ENCODE measurements around the gene ODAD3.
"Not testable (repeated sequence)": the region's sequence is repeated elsewhere in the genome, so short reads cannot be mapped to it uniquely, and the experiment has no call there.

Gene ODAD3

DNA sequence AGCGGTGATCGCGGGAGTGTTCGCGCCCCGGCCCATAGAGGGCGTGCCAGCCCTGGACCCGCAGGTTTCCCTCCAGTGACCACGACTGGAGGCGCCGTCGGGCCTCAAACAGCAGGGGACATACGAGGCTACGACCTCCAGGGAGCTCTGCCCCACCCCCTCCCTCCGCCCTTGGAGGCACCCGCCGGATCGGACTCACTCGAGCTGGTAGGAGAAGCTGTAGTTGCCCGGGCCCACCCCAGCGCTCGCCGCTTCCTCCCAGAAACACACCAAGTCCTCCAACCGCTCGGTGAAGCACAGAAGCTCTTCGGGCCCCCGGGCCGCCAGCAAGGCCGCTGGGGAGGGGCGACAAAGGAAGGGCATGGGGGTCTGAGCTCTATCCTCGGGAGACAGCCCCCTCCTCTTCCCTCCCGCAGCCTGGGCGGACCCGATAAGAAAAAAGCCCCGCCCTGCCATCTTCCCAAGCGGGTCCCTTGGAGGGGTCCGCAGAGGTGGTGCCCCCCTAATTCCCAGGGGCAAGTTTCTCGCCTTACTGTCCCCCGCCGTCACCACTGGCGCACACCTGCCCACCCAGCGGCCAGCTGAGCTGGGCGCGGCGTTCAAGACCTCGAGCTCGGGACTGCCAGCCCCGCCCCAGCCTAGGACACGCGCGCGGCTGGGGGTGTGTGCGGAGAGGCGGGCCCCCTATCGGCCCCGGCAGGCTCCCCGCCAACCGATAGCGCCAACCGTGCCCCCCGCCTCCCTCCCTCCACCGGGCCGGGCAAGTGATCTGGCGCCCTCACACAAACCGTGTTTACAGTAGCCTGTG is 51.8 kb downstream of the ODAD3 start:
- POLR2A ChIA-PET = interaction anchor here (0.5 to 0.9 kb wide), 3 partner anchors 8 to 817 kb away, joined by 3 to 5 read pairs (median 4); partner anchors contain the start of genes KRI1 and SWSAP1
- peak; percentile 77 for TF ChIP-seq CTCF (IDR thresholded peaks at IDR 0.05; ENCODE audit: control extremely low read depth, extremely low read depth, low read depth, missing control alignments)
- peak; percentile 67 for DNase-seq (ENCODE audit: extremely low spot score)
- CTCF ChIA-PET = interaction anchor here (0.7 to 4.1 kb wide), 25 partner anchors 8 to 290 kb away, joined by 3 to 50 read pairs (median 4); partner anchors contain the start of genes ODAD3, PRKCSH, RAB3D and RGL3

- peak; percentile 98 for DNase-seq (ENCODE audit: extremely low spot score)
- ChIA-PET CTCF (interaction anchor here (0.6 to 4.1 kb wide), 50 partner anchors 8 to 230 kb away, joined by 3 to 50 read pairs (median 5); partner anchors contain the start of genes CCDC159, ELAVL3, ELOF1 and ODAD3), POLR2A (interaction anchor here (0.6 to 1.3 kb wide), 7 partner anchors 35 to 102 kb away, joined by 3 to 6 read pairs (median 4); partner anchors contain the start of genes CCDC159, ODAD3, PRKCSH and TMEM205)
- peak; percentile 67 for TF ChIP-seq CTCF (IDR thresholded peaks at IDR 0.05; ENCODE audit: control extremely low read depth, extremely low read depth, low read depth, missing control alignments)
These were observed 54.0 kb downstream of the ODAD3 start for GRCh38 chr19:11380653-11381537.

- ChIA-PET POLR2A (no interaction called here), CTCF (interaction anchor here (1.0 to 4.1 kb wide), 12 partner anchors 11 to 205 kb away, joined by 3 to 50 read pairs (median 10); partner anchors contain the start of genes CCDC159, ELAVL3, ELOF1 and ODAD3)
- TF ChIP-seq CTCF (IDR thresholded peaks at IDR 0.05; ENCODE audit: control extremely low read depth, extremely low read depth, low read depth, missing control alignments) = no peak
- no peak for DNase-seq (ENCODE audit: extremely low spot score)
These were observed 55.0 kb downstream of the ODAD3 start for GRCh38 chr19:11379857-11380350.

GRCh38 chr19:11379269-11379845 is 55.6 kb downstream of the ODAD3 start:
- POLR2A ChIA-PET; DNase-seq (ENCODE audit: extremely low spot score): not testable (repeated sequence)
- CTCF ChIA-PET = interaction anchor here (1.0 to 2.8 kb wide), 5 partner anchors 11 to 206 kb away, joined by 3 to 28 read pairs (median 10); partner anchors contain the start of genes ELAVL3 and ELOF1

GRCh38 chr19:11378319-11379189 is 56.4 kb downstream of the ODAD3 start:
- DNase-seq (ENCODE audit: extremely low spot score) = no peak
- POLR2A ChIA-PET = no interaction called here
- peak; percentile 66 for TF ChIP-seq CTCF (IDR thresholded peaks at IDR 0.05; ENCODE audit: control extremely low read depth, extremely low read depth, low read depth, missing control alignments)
- CTCF ChIA-PET = interaction anchor here (1.0 to 5.4 kb wide), 8 partner anchors 32 to 167 kb away, joined by 3 to 40 read pairs (median 5); partner anchors contain the start of genes CCDC159, RGL3 and TMEM205

DNA sequence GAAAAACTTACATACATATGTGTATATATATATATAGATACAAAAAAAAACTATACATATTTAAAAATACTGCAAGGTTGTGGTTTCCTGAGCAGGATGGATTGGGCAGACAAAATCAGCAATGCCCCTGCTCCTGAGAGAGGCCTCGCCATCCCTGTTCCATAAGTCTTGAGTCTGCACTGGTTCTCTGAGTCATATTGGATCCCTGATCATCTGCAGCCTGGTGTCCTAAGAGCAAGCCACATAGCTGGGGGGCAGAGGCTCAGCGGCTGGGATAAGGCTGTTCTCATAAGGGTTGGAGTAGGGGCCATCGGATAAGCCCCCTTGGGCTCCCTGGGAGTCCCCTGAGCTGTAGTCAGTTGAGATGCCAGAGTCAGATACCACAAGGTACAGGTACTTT is 57.2 kb downstream of the ODAD3 start:
- ChIA-PET POLR2A (no interaction called here), CTCF (interaction anchor here (0.7 to 5.4 kb wide), 17 partner anchors 9 to 240 kb away, joined by 3 to 40 read pairs (median 3); partner anchors contain the start of genes CCDC159, ODAD3, PRKCSH and RGL3)
- TF ChIP-seq CTCF (IDR thresholded peaks at IDR 0.05; ENCODE audit: control extremely low read depth, extremely low read depth, low read depth, missing control alignments) = no peak
- no peak for DNase-seq (ENCODE audit: extremely low spot score)
